Esophagus squamous epithelium (tissue), 5 donors: Measurements from ENCODE around the gene FGF14. TPM values are rescaled to one million over a fixed set of nuclear protein-coding genes. Genes with fewer than 3 reads are reported as not detected.

Experiments
- DNase-seq: peaks from one replicate; lab custom pipeline; 2025; lab: John Stamatoyannopoulos, UW
- H3K27ac ChIP-seq, 4 donors: fragments of 200-600 bp; sonication (generic); one replicate each; pipeline ENCODE4 v1.5.1; 2016 to 2019; ENCODE audit warnings: mild to moderate bottlenecking in 1 of 4
- H3K27me3 ChIP-seq, 4 donors: fragments of 200-600 bp; sonication (generic); 1 replicate in 3 of 4; 2 replicates in 1 of 4; pipeline versions ENCODE4 v1.5.1 to v1.6.0; 2017 to 2021; ENCODE audit warnings: antibody characterized with exemption in 1 of 4
- H3K36me3 ChIP-seq, 3 donors: fragments of 200-600 bp; sonication (generic); one replicate each; pipeline ENCODE4 v1.5.1; 2016 to 2019
- H3K4me1 ChIP-seq, 3 donors: fragments of 200-600 bp; sonication (generic); one replicate each; pipeline ENCODE4 v1.5.1; 2017 to 2019
- H3K4me3 ChIP-seq, 4 donors: fragments of 200-600 bp; sonication (generic); 1 replicate in 3 of 4; 2 replicates in 1 of 4; pipeline ENCODE4 v1.5.1; 2016 to 2019; ENCODE audit warnings: mild to moderate bottlenecking in 2 of 4, moderate library complexity in 1 of 4
- H3K9me3 ChIP-seq, 3 donors: fragments of 200-600 bp; sonication (generic); one replicate each; pipeline ENCODE4 v1.5.1; 2016 to 2019
- CTCF ChIP-seq, 6 experiments: fragments of 450-650 bp in 4 of 6; fragments of 200-600 bp in 2 of 6; sonication (generic) in 2 of 6; IDR thresholded peaks; one replicate each; pipeline ENCODE4 v1.5.1; 2016 to 2019; ENCODE audit warnings: antibody characterized with exemption in 6 of 6, mild to moderate bottlenecking in 4 of 6, moderate library complexity in 4 of 6
- POLR2A ChIP-seq, 4 donors: fragments of 450-650 bp; IDR thresholded peaks; one replicate each; pipeline ENCODE4 v1.6.1; 2017; ENCODE audit warnings: antibody characterized with exemption in 4 of 4, mild to moderate bottlenecking in 4 of 4, moderate library complexity in 3 of 4
- WGBS, 2 donors: methylation state at CpG; one replicate each; pipeline ENCODE4 v1.1.5; 2018; 5-methylcytosine and 5-hydroxymethylcytosine counted together
- intact Hi-C: fragments of 100-400 bp; cut with DNase I; formaldehyde crosslinking; loops from one replicate; pipeline ENCODE4 v1.15.0; 2022
- total RNA-seq, 4 donors: library from RNA; depleted of rRNA; stranded (reverse); fragments of >200 nt; gene quantifications; one replicate each; pipeline ENCODE4 v1.1.0, GENCODE V29; 2016
- donor health status: DM: yes; HTN: yes; CAD: no.

Gene FGF14
- total RNA-seq, 4 donors from 2014 or later: 0.11 to 4.2 (median 1.0) TPM

- no peaks in the 10 kb centered on the region for H3K27me3 ChIP-seq
- no peak overlapping the region for H3K4me3 ChIP-seq
- intact Hi-C loops: no loop called here
- DNase-seq: no peak
- no peak for TF ChIP-seq POLR2A (IDR thresholded peaks at IDR 0.05)
- TF ChIP-seq CTCF (IDR thresholded peaks at IDR 0.05): no peak
- no peaks in the 10 kb centered on the region for H3K4me1 ChIP-seq
- H3K27ac ChIP-seq: no peak overlapping the region
- H3K9me3 ChIP-seq: no peaks in the 10 kb centered on the region
- no peaks in the 10 kb centered on the region for H3K36me3 ChIP-seq
- WGBS, 2 donors: 67 to 68% methylated on average over 3 of the region's 3 CpGs
Observed at GRCh38 chr13:101795460-101795859, 606.4 kb downstream of the FGF14 start.

- H3K4me3 ChIP-seq: no peak overlapping the region
- TF ChIP-seq POLR2A (IDR thresholded peaks at IDR 0.05) (no peak), CTCF (IDR thresholded peaks at IDR 0.05) (no peak)
- no peaks in the 10 kb centered on the region for H3K9me3 ChIP-seq
- H3K27ac ChIP-seq: no peak overlapping the region
- H3K27me3 ChIP-seq: no peaks in the 10 kb centered on the region
- H3K36me3 ChIP-seq: no peaks in the 10 kb centered on the region
- DNase-seq: no peak
- no peaks in the 10 kb centered on the region for H3K4me1 ChIP-seq
- intact Hi-C loops: no loop called here
- 42 to 60% methylated on average over 1 of the region's 1 CpG for WGBS, 2 donors
Observed at GRCh38 chr13:101795025-101795424, 606.8 kb downstream of the FGF14 start.

- H3K36me3 ChIP-seq: no peaks in the 10 kb centered on the region
- no peaks in the 10 kb centered on the region for H3K4me1 ChIP-seq
- TF ChIP-seq POLR2A (IDR thresholded peaks at IDR 0.05): no peak
- 62 to 65% methylated on average over 1 of the region's 1 CpG for WGBS, 2 donors
- H3K27me3 ChIP-seq: no peaks in the 10 kb centered on the region
- H3K27ac ChIP-seq: no peak overlapping the region
- no peak for DNase-seq
- no peaks in the 10 kb centered on the region for H3K9me3 ChIP-seq
- intact Hi-C loops: no loop called here
- H3K4me3 ChIP-seq: no peak overlapping the region
Observed at GRCh38 chr13:101792189-101792588, 609.7 kb downstream of the FGF14 start.

- TF ChIP-seq CTCF (IDR thresholded peaks at IDR 0.05) (no peak), POLR2A (IDR thresholded peaks at IDR 0.05) (no peak)
- DNase-seq: no peak
- WGBS, 2 donors: 33 to 50% methylated on average over 1 of the region's 1 CpG
- intact Hi-C loops: no loop called here
- H3K27me3 ChIP-seq: no peaks in the 10 kb centered on the region
- no peak overlapping the region for H3K27ac ChIP-seq
- H3K36me3 ChIP-seq: no peaks in the 10 kb centered on the region
- H3K9me3 ChIP-seq: no peaks in the 10 kb centered on the region
- no peaks in the 10 kb centered on the region for H3K4me1 ChIP-seq
- no peak overlapping the region for H3K4me3 ChIP-seq
Observed at GRCh38 chr13:101785858-101786257, 616.0 kb downstream of the FGF14 start.

DNA sequence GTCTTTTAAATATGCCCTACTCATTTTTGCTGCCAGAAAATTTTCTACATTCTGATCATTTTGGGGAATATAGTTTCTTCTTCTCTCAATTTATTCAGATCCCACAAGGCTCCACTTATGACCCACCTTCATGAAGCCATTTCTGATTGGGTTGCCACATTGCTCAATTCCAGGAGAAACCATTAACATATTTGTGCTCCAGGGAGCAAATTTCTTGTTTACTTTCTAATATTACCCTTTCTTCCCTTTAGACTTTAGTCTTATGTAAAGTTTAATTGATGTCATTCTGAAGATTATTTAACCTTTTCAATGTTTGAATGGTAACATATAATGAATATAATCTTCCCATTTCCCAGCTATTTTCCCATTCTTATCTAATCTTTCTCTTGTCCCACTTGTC lies 617.5 kb downstream of the FGF14 start:
- H3K27ac ChIP-seq: no peak overlapping the region
- no peaks in the 10 kb centered on the region for H3K36me3 ChIP-seq
- no peak for DNase-seq
- no peak for TF ChIP-seq POLR2A (IDR thresholded peaks at IDR 0.05)
- no peak for TF ChIP-seq CTCF (IDR thresholded peaks at IDR 0.05)
- intact Hi-C loops: no loop called here
- H3K9me3 ChIP-seq: no peaks in the 10 kb centered on the region
- H3K4me3 ChIP-seq: no peak overlapping the region
- H3K27me3 ChIP-seq: no peaks in the 10 kb centered on the region
- H3K4me1 ChIP-seq: no peaks in the 10 kb centered on the region

GRCh38 chr13:101783554-101783953 lies 618.3 kb downstream of the FGF14 start:
- no peaks in the 10 kb centered on the region for H3K36me3 ChIP-seq
- TF ChIP-seq CTCF (IDR thresholded peaks at IDR 0.05): no peak
- no peak for TF ChIP-seq POLR2A (IDR thresholded peaks at IDR 0.05)
- intact Hi-C loops: no loop called here

More at GRCh38 chr13:101783554-101783953, 618.3 kb downstream of the FGF14 start:
- no peak overlapping the region for H3K4me3 ChIP-seq
- no peak overlapping the region for H3K27ac ChIP-seq
- no peaks in the 10 kb centered on the region for H3K9me3 ChIP-seq
- H3K4me1 ChIP-seq: no peaks in the 10 kb centered on the region
- DNase-seq: no peak
- no peaks in the 10 kb centered on the region for H3K27me3 ChIP-seq
